ENCODE results near the gene ADGRD2. TPM values are rescaled to one million over a fixed set of nuclear protein-coding genes. Genes with fewer than 3 reads are reported as not detected.

The ADGRD2 gene
- total and polyA plus RNA-seq, 2 of the 13 experiments (the other 11 are each of a cell fraction or from before 2014, with no cell fraction given) = not detected

- TF ChIP-seq, protein P1, sequence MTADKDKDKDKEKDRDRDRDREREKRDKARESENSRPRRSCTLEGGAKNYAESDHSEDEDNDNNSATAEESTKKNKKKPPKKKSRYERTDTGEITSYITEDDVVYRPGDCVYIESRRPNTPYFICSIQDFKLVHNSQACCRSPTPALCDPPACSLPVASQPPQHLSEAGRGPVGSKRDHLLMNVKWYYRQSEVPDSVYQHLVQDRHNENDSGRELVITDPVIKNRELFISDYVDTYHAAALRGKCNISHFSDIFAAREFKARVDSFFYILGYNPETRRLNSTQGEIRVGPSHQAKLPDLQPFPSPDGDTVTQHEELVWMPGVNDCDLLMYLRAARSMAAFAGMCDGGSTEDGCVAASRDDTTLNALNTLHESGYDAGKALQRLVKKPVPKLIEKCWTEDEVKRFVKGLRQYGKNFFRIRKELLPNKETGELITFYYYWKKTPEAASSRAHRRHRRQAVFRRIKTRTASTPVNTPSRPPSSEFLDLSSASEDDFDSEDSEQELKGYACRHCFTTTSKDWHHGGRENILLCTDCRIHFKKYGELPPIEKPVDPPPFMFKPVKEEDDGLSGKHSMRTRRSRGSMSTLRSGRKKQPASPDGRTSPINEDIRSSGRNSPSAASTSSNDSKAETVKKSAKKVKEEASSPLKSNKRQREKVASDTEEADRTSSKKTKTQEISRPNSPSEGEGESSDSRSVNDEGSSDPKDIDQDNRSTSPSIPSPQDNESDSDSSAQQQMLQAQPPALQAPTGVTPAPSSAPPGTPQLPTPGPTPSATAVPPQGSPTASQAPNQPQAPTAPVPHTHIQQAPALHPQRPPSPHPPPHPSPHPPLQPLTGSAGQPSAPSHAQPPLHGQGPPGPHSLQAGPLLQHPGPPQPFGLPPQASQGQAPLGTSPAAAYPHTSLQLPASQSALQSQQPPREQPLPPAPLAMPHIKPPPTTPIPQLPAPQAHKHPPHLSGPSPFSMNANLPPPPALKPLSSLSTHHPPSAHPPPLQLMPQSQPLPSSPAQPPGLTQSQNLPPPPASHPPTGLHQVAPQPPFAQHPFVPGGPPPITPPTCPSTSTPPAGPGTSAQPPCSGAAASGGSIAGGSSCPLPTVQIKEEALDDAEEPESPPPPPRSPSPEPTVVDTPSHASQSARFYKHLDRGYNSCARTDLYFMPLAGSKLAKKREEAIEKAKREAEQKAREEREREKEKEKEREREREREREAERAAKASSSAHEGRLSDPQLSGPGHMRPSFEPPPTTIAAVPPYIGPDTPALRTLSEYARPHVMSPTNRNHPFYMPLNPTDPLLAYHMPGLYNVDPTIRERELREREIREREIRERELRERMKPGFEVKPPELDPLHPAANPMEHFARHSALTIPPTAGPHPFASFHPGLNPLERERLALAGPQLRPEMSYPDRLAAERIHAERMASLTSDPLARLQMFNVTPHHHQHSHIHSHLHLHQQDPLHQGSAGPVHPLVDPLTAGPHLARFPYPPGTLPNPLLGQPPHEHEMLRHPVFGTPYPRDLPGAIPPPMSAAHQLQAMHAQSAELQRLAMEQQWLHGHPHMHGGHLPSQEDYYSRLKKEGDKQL (CRISPR knock-in tag; IDR thresholded peaks at IDR 0.05; ENCODE audit: low read depth) = no peak
- TF ChIP-seq ZBTB8A (CRISPR knock-in tag; IDR thresholded peaks at IDR 0.05; ENCODE audit: borderline replicate concordance, low read depth) = 0 out of 2 replicates have a peak, but pooled peaks have one; percentile 20
- TF ChIP-seq ATF7-NPFF (CRISPR knock-in tag; IDR thresholded peaks at IDR 0.05; ENCODE audit: low read depth) = no peak
- no peak for TF ChIP-seq ZNF17 (CRISPR knock-in tag; IDR thresholded peaks at IDR 0.05)
- TF ChIP-seq KDM1A (CRISPR knock-in tag; IDR thresholded peaks at IDR 0.05) = 0 out of 2 replicates have a peak, but pooled peaks have one; percentile 30
- TF ChIP-seq LRRFIP1 (CRISPR knock-in tag; conservative IDR thresholded peaks at IDR 0.05) = no peak
- TF ChIP-seq, protein P2, sequence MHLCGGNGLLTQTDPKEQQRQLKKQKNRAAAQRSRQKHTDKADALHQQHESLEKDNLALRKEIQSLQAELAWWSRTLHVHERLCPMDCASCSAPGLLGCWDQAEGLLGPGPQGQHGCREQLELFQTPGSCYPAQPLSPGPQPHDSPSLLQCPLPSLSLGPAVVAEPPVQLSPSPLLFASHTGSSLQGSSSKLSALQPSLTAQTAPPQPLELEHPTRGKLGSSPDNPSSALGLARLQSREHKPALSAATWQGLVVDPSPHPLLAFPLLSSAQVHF (CRISPR knock-in tag; IDR thresholded peaks at IDR 0.05) = no peak
- no peak for TF ChIP-seq RARG (CRISPR knock-in tag; IDR thresholded peaks at IDR 0.05; ENCODE audit: low read depth)
- peak; percentile 93 for TF ChIP-seq ZNF292 (CRISPR knock-in tag; IDR thresholded peaks at IDR 0.05; ENCODE audit: borderline replicate concordance, low read depth)
- TF ChIP-seq CBX1 (IDR thresholded peaks at IDR 0.05; ENCODE audit: low read depth) = no peak
- no peak for TF ChIP-seq ZNF329 (CRISPR knock-in tag; IDR thresholded peaks at IDR 0.05; ENCODE audit: low read depth)
- TF ChIP-seq ZNF678 (CRISPR knock-in tag; IDR thresholded peaks at IDR 0.05) = no peak
- TF ChIP-seq FOXA3 (CRISPR knock-in tag; IDR thresholded peaks at IDR 0.05) = peak; percentile 62
- TF ChIP-seq ZNF101 (CRISPR knock-in tag; IDR thresholded peaks at IDR 0.05; ENCODE audit: borderline replicate concordance, low read depth) = no peak
- no peak for TF ChIP-seq PRDM4 (CRISPR knock-in tag; IDR thresholded peaks at IDR 0.05; ENCODE audit: borderline replicate concordance)
- TF ChIP-seq HES4 (CRISPR knock-in tag; IDR thresholded peaks at IDR 0.05; ENCODE audit: borderline replicate concordance) = no peak
- TF ChIP-seq NFYC (CRISPR knock-in tag; IDR thresholded peaks at IDR 0.05) = no peak
Observed at GRCh38 chr9:124511891-124512805, 61.9 kb downstream of the ADGRD2 start (continued).

Data from HepG2 (cell line).